IMR-90 (cell line): ENCODE data around the gene BLTP2. TPM values are rescaled to one million over a fixed set of nuclear protein-coding genes. Genes with fewer than 3 reads are reported as not detected.

Experiments used
- ATAC-seq: fragments of 200-7000 bp; cut with Tn5 transposase; 2 replicates; pipeline ENCODE4 v1.9.1; 2020; ENCODE audit warnings: low read depth, mild to moderate bottlenecking, moderate library complexity
- BruUV-seq: library from RNA; stranded (reverse); fragments of 400-500 nt; replicated peaks from 2 replicates; lab custom pipeline; 2021; lab: Mats Ljungman, UMichigan
- CTCF ChIA-PET: fragments of 300-600 bp; formaldehyde crosslinking; extraction: SDS; loops from one replicate; lab custom pipeline; 2021; ENCODE audit warnings: antibody characterized with exemption; lab: Yijun Ruan, JAX
- POLR2A ChIA-PET: fragments of 300-600 bp; sonication (Branson Sonifier 250); formaldehyde crosslinking; loops from one replicate; lab custom pipeline; 2022; ENCODE audit warnings: antibody characterized with exemption; ENCODE audit not compliant: unreplicated experiment; lab: Charles Lee
- DNase-seq: peaks from one replicate; pipeline ENCODE4 v3.0.0; 2013
- H2AFZ ChIP-seq: replicated peaks from 2 replicates; pipeline ENCODE3; 2013; ENCODE audit warnings: low read length, mild to moderate bottlenecking; ENCODE audit not compliant: poor library complexity
- H2AK5ac ChIP-seq: 2 replicates; pipeline ENCODE4 v1.6.1; 2013; ENCODE audit warnings: low read depth, low read length, inconsistent platforms
- H2AK9ac ChIP-seq: replicated peaks from 2 replicates; pipeline ENCODE3; 2013; ENCODE audit warnings: mild to moderate bottlenecking, low read depth, low read length, moderate library complexity; ENCODE audit not compliant: poor library complexity
- H2BK120ac ChIP-seq: 2 replicates; pipeline ENCODE4 v1.6.1; 2013; ENCODE audit warnings: low read depth, low read length, inconsistent platforms
- H2BK15ac ChIP-seq: 3 replicates; pipeline ENCODE4 v1.6.1; 2013; ENCODE audit warnings: low read depth, low read length, inconsistent platforms
- H2BK20ac ChIP-seq: 2 replicates; pipeline ENCODE4 v1.6.1; 2013; ENCODE audit warnings: low read depth, mild to moderate bottlenecking, inconsistent platforms, low read length, moderate library complexity
- H2BK5ac ChIP-seq: 2 replicates; pipeline ENCODE4 v1.6.1; 2013; ENCODE audit warnings: mild to moderate bottlenecking, low read depth, low read length, inconsistent platforms; ENCODE audit not compliant: poor library complexity, severe bottlenecking
- H3K14ac ChIP-seq: replicated peaks from 2 replicates; pipeline ENCODE4 v1.6.1; 2013; ENCODE audit warnings: low read depth, low read length, inconsistent platforms
- H3K18ac ChIP-seq: 2 replicates; pipeline ENCODE4 v1.6.1; 2013; ENCODE audit warnings: low read depth, low read length, control low read depth
- H3K23ac ChIP-seq: 2 replicates; pipeline ENCODE4 v1.6.1; 2013; ENCODE audit warnings: low read depth, low read length, inconsistent platforms
- H3K27ac ChIP-seq: 2 replicates; pipeline ENCODE4 v1.5.1; 2013; ENCODE audit warnings: mild to moderate bottlenecking, control low read depth, low read length; ENCODE audit not compliant: insufficient read depth
- H3K27me3 ChIP-seq: 2 replicates; pipeline ENCODE4 v1.6.1; 2013; ENCODE audit warnings: low read length; ENCODE audit not compliant: control insufficient read depth, insufficient read depth
- H3K36me3 ChIP-seq: 2 replicates; pipeline ENCODE4 v1.6.1; 2013; ENCODE audit warnings: low read length, mixed read lengths; ENCODE audit not compliant: control insufficient read depth, insufficient read depth
- H3K4ac ChIP-seq: 2 replicates; pipeline ENCODE4 v1.6.1; 2013; ENCODE audit warnings: low read depth, low read length, inconsistent platforms
- H3K4me1 ChIP-seq: 2 replicates; pipeline ENCODE4 v1.6.1; 2013; ENCODE audit warnings: low read length, mixed read lengths; ENCODE audit not compliant: control insufficient read depth, insufficient read depth
- H3K4me2 ChIP-seq: 2 replicates; pipeline ENCODE4 v1.6.1; 2013; ENCODE audit warnings: low read depth, mild to moderate bottlenecking, control low read depth, low read length, moderate library complexity
- H3K4me3 ChIP-seq: 2 replicates; pipeline ENCODE4 v1.5.1; 2013; ENCODE audit warnings: low read depth, mild to moderate bottlenecking, control low read depth, low read length, moderate library complexity; ENCODE audit not compliant: insufficient read depth
- H3K56ac ChIP-seq: 2 replicates; pipeline ENCODE4 v1.6.1; 2013; ENCODE audit warnings: low read length, inconsistent platforms; ENCODE audit not compliant: insufficient read depth; ENCODE audit errors: extremely low read depth
- H3K79me1 ChIP-seq, 2 experiments: 2 replicates each; pipeline ENCODE4 v1.6.1; 2013; ENCODE audit warnings: low read length in 2 of 2, inconsistent platforms in 1 of 2, low read depth in 1 of 2
- H3K9ac ChIP-seq: 2 replicates; pipeline ENCODE4 v1.6.1; 2013; ENCODE audit warnings: low read depth, low read length, control low read depth
- H3K9me1 ChIP-seq: 2 replicates; pipeline ENCODE4 v1.6.1; 2013; ENCODE audit warnings: low read length, inconsistent platforms; ENCODE audit not compliant: insufficient read depth
- H3K9me3 ChIP-seq: 2 replicates; pipeline ENCODE4 v1.6.1; 2013; ENCODE audit warnings: low read length; ENCODE audit not compliant: control insufficient read depth, insufficient read depth
- H4K20me1 ChIP-seq: 2 replicates; pipeline ENCODE4 v1.6.1; 2013; ENCODE audit warnings: low read length, inconsistent platforms; ENCODE audit not compliant: insufficient read depth
- H4K5ac ChIP-seq: 2 replicates; pipeline ENCODE4 v1.6.1; 2013; ENCODE audit warnings: mild to moderate bottlenecking, low read depth, low read length, control low read depth
- H4K8ac ChIP-seq, 2 experiments: 2 replicates each; pipeline ENCODE4 v1.6.1; 2013; ENCODE audit warnings: low read depth in 2 of 2, low read length in 2 of 2, control low read depth in 1 of 2, inconsistent platforms in 1 of 2
- H4K91ac ChIP-seq: 2 replicates; pipeline ENCODE4 v1.6.1; 2013; ENCODE audit warnings: low read depth, low read length, inconsistent platforms; ENCODE audit not compliant: insufficient read depth
- BHLHE40 ChIP-seq: fragments of 150-350 bp; IDR thresholded peaks from 2 replicates; pipeline ENCODE4 v1.6.1; 2016; ENCODE audit warnings: mild to moderate bottlenecking, low read depth, low read length
- RCOR1 ChIP-seq: IDR thresholded peaks from 2 replicates; pipeline ENCODE4 v1.6.1; 2012; ENCODE audit warnings: mild to moderate bottlenecking, low read length, improper control_type of control experiment; ENCODE audit not compliant: insufficient replicate concordance
- SMC3 ChIP-seq: fragments of 150-350 bp; IDR thresholded peaks from 2 replicates; pipeline ENCODE4 v1.6.1; 2016; ENCODE audit warnings: low read depth, mild to moderate bottlenecking, antibody characterized with exemption, low read length, moderate library complexity
- WGBS, 2 experiments: methylation state at CpG; one replicate each; pipeline versions ENCODE4 v1.1.5 to v1.1.7; 2013; ENCODE audit warnings: missing lambda C conversion rate in 2 of 2; ENCODE audit not compliant: insufficient read length in 1 of 2; ENCODE audit errors: extremely low coverage in 2 of 2; 5-methylcytosine and 5-hydroxymethylcytosine counted together
- dilution Hi-C: fragments of 300-500 bp; cut with HindIII; formaldehyde crosslinking; loops from one replicate; pipeline ENCODE4 v1.14.3; 2018; ENCODE audit warnings: low sequenced_read_pairs; ENCODE audit not compliant: unreplicated experiment
- in situ Hi-C: fragments of 300-500 bp; cut with MboI; formaldehyde crosslinking; loops from 3 replicates; pipeline ENCODE4 v1.14.3; 2019; ENCODE audit warnings: low sequenced_read_pairs, inconsistent platforms, mixed read lengths
- intact Hi-C: fragments of 100-400 bp; cut with micrococcal nuclease; formaldehyde crosslinking; loops from 2 replicates; pipeline ENCODE4 v1.10.0; 2022
- polyA plus RNA-seq, 3 experiments: library from polyadenylated mRNA; depleted of rRNA; stranded (reverse); fragments of >200 nt; gene quantifications; 2 replicates each; pipeline ENCODE4 v1.2.3, GENCODE V29; 2012; ENCODE audit warnings: low replicate concordance in 1 of 3
- total RNA-seq: library from RNA; depleted of rRNA; stranded (reverse); fragments of >200 nt; gene quantifications from 2 replicates; pipeline ENCODE4 v1.2.3, GENCODE V29; 2012

BLTP2 gene
- total and polyA plus RNA-seq, 2 of the 4 experiments (the other 2 are of a cell fraction), result 42.3 to 174 TPM

DNA sequence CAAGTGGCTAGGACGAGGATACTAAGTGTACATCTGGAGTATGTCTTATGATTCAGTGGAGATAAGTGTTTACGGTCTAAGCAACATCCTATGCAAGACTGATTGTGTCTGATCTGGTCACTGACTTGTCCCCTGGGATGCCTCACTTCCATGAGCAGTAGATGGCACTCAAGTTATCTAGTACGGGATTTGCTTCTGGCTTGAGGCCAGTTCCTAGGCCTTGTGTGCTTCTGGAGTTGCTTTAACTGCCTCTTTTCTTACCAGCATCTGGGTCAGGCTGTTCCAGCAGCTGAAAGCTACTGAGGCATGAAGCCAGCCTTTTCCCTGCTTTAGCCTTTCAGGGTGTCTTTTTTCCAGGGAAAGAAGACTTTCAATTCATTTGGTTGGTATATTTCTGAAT is 40.0 kb upstream of the BLTP2 start:
- Histone ChIP-seq H4K91ac (no peak overlapping the region), H3K27me3 (no peaks in the 10 kb centered on the region), H4K20me1 (no peaks in the 10 kb centered on the region; the same call in 1 of the 2 replicates), H3K9ac (no peak overlapping the region), H2BK5ac (no peak overlapping the region), H2BK20ac (no peak overlapping the region), H3K9me1 (no peaks in the 10 kb centered on the region), H3K4me3 (no peak overlapping the region), H2AK9ac (no peak overlapping the region), H3K14ac (no peak overlapping the region), H3K23ac (no peak overlapping the region), H3K4me2 (no peak overlapping the region), H3K18ac (no peak overlapping the region), H3K36me3 (peaks cover 85% of the 10 kb centered on the region), H4K5ac (no peak overlapping the region), H3K4me1 (no peaks in the 10 kb centered on the region), H2BK120ac (no peak overlapping the region), H3K79me1 (peaks cover 0 to 13% of the 10 kb centered on the region in 2 experiments; a peak in 2 of 4 replicates), H3K9me3 (no peaks in the 10 kb centered on the region), H4K8ac (no peak overlapping the region), H2AFZ (no peak overlapping the region), H2BK15ac (no peak overlapping the region), H2AK5ac (no peak overlapping the region), H3K27ac (no peak overlapping the region), H3K4ac (no peak overlapping the region), H3K56ac (no peak overlapping the region)
- no TSS peak for BruUV-seq
- ChIA-PET POLR2A (no interaction called here), CTCF (no interaction called here)
- WGBS, 2 experiments, result no CpG with 5 or more reads among the region's 3 CpGs
- in situ Hi-C loops (no loop called here), dilution Hi-C loops (no loop called here), intact Hi-C loops (no loop called here)
- peak; percentile 27 for ATAC-seq
- TF ChIP-seq RCOR1 (no peak), SMC3 (no peak), BHLHE40 (no peak)
- peak; percentile 16 for DNase-seq
